Stomach (tissue), 4 donors: ENCODE results near the gene KRT33A.

Source experiments
- POLR2AphosphoS5 ChIP-seq, 3 donors: sonication (generic); formaldehyde crosslinking; IDR thresholded peaks; one replicate each; pipeline ENCODE4 v1.6.1; 2016; ENCODE audit warnings: antibody characterized with exemption in 3 of 3
- TF ChIP-seq, protein P1 (sequence below), 7 experiments: fragments of 450-650 bp in 4 of 7; fragments of 200-600 bp in 3 of 7; sonication (generic) in 3 of 7; IDR thresholded peaks; one replicate each; pipeline ENCODE4 v1.5.1; 2016 to 2019; ENCODE audit warnings: antibody characterized with exemption in 7 of 7, control low read depth in 2 of 7, mild to moderate bottlenecking in 1 of 7

DNA sequence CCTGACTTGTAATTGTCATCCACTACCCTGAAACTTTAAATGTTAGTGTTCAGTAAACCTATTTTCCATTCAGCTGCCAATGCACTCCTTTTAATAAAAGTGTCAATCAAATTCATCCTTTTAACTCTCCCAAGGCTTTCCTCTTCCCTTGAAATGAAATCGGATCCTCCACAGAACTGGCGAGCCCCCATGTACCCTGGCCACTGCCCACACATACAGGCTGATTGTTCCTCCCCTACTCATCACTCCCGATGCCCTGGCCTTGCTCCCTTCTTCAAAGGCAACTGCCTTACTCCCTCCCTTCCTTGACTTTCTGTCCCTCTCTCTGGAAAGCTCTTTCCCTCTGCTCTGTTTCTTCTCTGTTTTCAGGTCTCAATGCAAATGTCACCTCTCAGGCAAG, 7.6 kb downstream of the KRT33A start:
- TF ChIP-seq, protein P1, sequence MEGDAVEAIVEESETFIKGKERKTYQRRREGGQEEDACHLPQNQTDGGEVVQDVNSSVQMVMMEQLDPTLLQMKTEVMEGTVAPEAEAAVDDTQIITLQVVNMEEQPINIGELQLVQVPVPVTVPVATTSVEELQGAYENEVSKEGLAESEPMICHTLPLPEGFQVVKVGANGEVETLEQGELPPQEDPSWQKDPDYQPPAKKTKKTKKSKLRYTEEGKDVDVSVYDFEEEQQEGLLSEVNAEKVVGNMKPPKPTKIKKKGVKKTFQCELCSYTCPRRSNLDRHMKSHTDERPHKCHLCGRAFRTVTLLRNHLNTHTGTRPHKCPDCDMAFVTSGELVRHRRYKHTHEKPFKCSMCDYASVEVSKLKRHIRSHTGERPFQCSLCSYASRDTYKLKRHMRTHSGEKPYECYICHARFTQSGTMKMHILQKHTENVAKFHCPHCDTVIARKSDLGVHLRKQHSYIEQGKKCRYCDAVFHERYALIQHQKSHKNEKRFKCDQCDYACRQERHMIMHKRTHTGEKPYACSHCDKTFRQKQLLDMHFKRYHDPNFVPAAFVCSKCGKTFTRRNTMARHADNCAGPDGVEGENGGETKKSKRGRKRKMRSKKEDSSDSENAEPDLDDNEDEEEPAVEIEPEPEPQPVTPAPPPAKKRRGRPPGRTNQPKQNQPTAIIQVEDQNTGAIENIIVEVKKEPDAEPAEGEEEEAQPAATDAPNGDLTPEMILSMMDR (IDR thresholded peaks at IDR 0.05): no peak
- no peak for TF ChIP-seq POLR2AphosphoS5 (IDR thresholded peaks at IDR 0.05)
